GM19099 (cell line): Measurements from ENCODE around the gene C1QB.

Experiments used
- POLR2A ChIP-seq: IDR thresholded peaks from 3 replicates; pipeline ENCODE4 v1.6.1; 2011; ENCODE audit warnings: low read depth; ENCODE audit not compliant: insufficient read length; ENCODE audit errors: extremely low read depth

C1QB gene

GRCh38 chr1:22626237-22627157 is 26.5 kb upstream of the C1QB start:
- no peak for TF ChIP-seq POLR2A

- no peak for TF ChIP-seq POLR2A
Observed at GRCh38 chr1:22627331-22627730, 25.7 kb upstream of the C1QB start.

GRCh38 chr1:22628698-22629444 is 24.2 kb upstream of the C1QB start:
- TF ChIP-seq POLR2A, result no peak

GRCh38 chr1:22629886-22630285 is 23.1 kb upstream of the C1QB start:
- TF ChIP-seq POLR2A, result no peak

GRCh38 chr1:22633697-22634463 is 19.2 kb upstream of the C1QB start:
- TF ChIP-seq POLR2A, result no peak

- TF ChIP-seq POLR2A, result no peak
Observed at GRCh38 chr1:22635436-22635835, 17.6 kb upstream of the C1QB start.

GRCh38 chr1:22636353-22636752 is 16.7 kb upstream of the C1QB start, which contains the start of gene C1QA:
C1QA (plus strand) TSS chr1:22636628; CDS start chr1:22637617, 989 bp downstream.
- no peak for TF ChIP-seq POLR2A

- TF ChIP-seq POLR2A, result no peak
Observed at GRCh38 chr1:22636927-22637326, 16.1 kb upstream of the C1QB start.

- no peak for TF ChIP-seq POLR2A
Observed at GRCh38 chr1:22637907-22638445, 15.1 kb upstream of the C1QB start.

GRCh38 chr1:22638476-22639234 is 14.4 kb upstream of the C1QB start:
- no peak for TF ChIP-seq POLR2A

GRCh38 chr1:22639286-22639685 is 13.8 kb upstream of the C1QB start:
- TF ChIP-seq POLR2A, result no peak

GRCh38 chr1:22641247-22641646 is 11.8 kb upstream of the C1QB start:
- TF ChIP-seq POLR2A, result no peak

- TF ChIP-seq POLR2A, result no peak
Observed at GRCh38 chr1:22641906-22642636, 11.0 kb upstream of the C1QB start.

- TF ChIP-seq POLR2A, result no peak
Observed at GRCh38 chr1:22643381-22643780, 9.7 kb upstream of the C1QB start, which contains the start of gene C1QC. C1QC (plus strand) TSS chr1:22643633; CDS start chr1:22644024, 391 bp downstream.

GRCh38 chr1:22643928-22644327 is 9.1 kb upstream of the C1QB start:
- TF ChIP-seq POLR2A, result no peak
